GM13977 (cell line): ENCODE data around the gene HSBP1L1.

Source experiments
- DNase-seq: peaks from one replicate; pipeline ENCODE4 v3.0.0; 2012; ENCODE audit warnings: low spot score
- CTCF ChIP-seq: IDR thresholded peaks from 2 replicates; pipeline ENCODE4 v1.5.1; 2012; ENCODE audit warnings: mild to moderate bottlenecking, control low read depth; ENCODE audit not compliant: insufficient read depth; ENCODE audit errors: extremely low read depth, missing control alignments
- in situ Hi-C: fragments of 300-500 bp; cut with MboI; formaldehyde crosslinking; loops from one replicate; pipeline ENCODE4 v1.12.0; 2022; ENCODE audit warnings: low sequenced_read_pairs, low pct_unique_long_range_greater_than_20kb, mixed read lengths, inconsistent platforms; ENCODE audit not compliant: unreplicated experiment

HSBP1L1 gene

GRCh38 chr18:79944126-79944731 lies 20.2 kb upstream of the HSBP1L1 start:
- peak; percentile 46 for DNase-seq
- TF ChIP-seq CTCF = no peak
- in situ Hi-C loops = no loop called here

GRCh38 chr18:79944746-79945117 lies 19.7 kb upstream of the HSBP1L1 start:
- in situ Hi-C loops = no loop called here
- TF ChIP-seq CTCF = no peak
- DNase-seq = no peak

DNA sequence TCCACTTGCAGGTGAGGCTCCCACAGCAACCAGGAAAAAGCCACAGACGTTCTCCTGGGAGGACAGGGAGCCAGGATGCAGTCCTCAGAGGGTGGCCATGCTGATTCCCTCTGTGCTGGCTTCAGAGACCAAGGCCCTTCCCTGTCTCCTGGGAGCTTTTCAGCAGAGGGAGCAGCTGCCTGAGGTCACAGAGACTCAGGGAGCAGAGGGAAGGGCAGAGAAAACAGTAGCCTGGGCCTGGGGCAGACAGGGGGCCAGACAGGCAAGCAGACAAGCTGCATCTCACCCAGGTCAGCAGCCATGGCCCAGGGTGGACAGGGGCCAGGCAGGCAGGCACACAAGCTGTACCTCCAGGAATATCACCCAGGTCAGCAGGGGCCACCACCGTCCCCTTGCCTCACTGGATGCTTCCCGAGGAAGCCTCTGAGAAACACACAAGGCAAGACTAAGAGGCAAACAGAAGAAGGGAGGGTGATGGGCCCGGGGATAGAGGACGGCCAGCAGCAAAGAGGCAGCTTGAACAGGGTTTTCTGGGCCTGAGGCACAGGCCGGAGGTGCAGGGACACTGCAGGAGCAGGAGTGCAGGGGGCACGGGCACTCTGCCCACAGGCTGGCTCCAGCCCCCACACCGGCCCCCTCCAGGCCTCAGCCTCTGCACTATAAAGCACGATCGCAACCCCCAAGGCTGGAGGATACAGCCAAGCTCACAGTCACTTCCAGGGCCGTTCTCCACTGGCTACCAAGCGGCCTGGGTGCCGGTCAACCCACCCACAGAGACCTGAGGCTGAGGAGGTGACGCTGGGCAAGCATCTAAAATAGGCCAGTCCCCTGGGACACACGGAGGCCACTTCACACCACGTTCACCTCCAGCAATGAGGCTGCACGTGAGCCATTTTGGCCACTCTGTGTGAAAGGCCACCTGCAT lies 19.1 kb upstream of the HSBP1L1 start:
- no peak for TF ChIP-seq CTCF
- in situ Hi-C loops = no loop called here
- DNase-seq = no peak

DNA sequence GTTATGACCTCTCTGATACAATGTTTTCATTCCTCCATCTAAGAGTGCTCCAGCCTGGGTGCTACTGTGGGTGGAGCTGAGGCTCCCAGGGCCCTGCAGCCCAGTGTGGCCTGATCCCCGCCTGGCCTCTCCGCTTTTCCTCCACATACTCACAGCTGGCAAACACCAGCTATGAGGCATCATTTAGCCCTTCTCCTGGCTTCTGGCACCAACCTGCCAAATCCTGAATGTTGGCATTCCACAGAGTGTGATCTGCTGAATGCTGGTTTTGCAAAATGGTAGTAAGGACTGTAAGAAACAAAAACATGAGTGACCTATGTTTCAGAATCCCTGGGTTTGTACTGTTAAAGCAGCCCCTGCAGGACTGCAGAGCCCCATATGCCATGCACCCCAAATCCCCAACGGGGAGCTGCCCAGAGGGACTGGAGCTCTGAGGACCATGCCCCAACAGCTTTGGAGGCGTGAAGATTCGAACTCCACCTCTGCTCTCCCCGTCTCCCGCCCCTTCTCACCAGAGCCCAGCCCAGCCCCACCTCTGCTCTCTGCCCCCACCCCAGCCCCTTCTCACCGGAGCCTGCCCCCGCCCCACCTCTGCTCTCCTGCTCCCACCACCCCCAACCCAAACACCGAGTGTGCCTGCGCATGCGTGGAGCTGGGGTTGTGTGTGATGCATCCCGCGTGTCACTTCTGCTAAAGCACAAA lies 17.2 kb upstream of the HSBP1L1 start:
- no peak for TF ChIP-seq CTCF
- in situ Hi-C loops = no loop called here
- no peak for DNase-seq

DNA sequence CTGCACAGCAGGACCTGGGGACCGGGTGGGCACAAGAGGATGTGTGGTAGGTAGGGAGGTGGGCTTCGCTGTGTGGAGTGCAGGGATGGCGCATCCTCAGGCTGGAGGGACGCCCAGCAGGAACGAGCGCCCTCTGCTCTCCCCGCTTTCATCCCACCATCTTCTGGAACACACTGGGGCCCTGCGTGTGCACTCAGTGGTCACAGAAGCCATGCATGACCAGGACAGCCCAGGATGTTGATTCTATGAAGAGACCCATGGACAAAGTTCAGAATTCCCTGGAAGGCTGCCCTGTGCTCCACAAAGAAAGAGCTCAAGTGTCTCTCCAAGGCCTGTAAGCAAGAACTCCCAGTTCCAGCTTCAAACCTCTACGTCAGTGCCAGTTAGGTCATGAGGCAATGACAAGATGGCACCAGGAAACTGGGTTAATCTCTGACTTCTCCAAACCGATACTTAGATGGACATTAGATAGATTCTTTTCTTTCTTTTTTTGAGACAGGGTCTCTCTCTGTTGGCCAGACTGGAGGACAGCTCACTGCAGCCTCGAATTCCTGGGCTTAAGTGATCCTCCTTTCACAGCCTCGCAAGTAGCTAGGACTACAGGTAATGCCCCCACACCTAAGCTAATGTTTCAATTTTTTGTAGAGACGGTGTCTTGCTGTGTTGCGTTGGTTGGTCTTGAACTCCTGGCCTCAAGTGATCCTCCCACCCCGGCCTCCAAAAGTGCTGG lies 16.4 kb upstream of the HSBP1L1 start:
- no peak for DNase-seq
- no peak for TF ChIP-seq CTCF
- in situ Hi-C loops = no loop called here
